Smooth muscle cell (in vitro differentiated cells): ENCODE results near the gene TMEM45B. TPM values are rescaled to one million over a fixed set of nuclear protein-coding genes. Genes with fewer than 3 reads are reported as not detected.
"Not testable (repeated sequence)": the region's sequence is repeated elsewhere in the genome, so short reads cannot be mapped to it uniquely, and the experiment has no call there.

Source experiments
- DNase-seq: peaks from one replicate; lab custom pipeline; 2025; ENCODE audit not compliant: unreplicated experiment; lab: John Stamatoyannopoulos, UW
- H2AFZ ChIP-seq: fragments of 200-600 bp; sonication (generic); 2 replicates; pipeline ENCODE4 v1.6.0; 2016; ENCODE audit warnings: antibody characterized with exemption, low read depth, mild to moderate bottlenecking
- H3F3A ChIP-seq: fragments of 200-600 bp; sonication (generic); 2 replicates; pipeline ENCODE4 v1.6.0; 2017; ENCODE audit warnings: antibody characterized with exemption, low read depth
- H3K27ac ChIP-seq: fragments of 200-600 bp; sonication (generic); 2 replicates; pipeline ENCODE4 v1.5.1; 2016; ENCODE audit warnings: low read depth, mild to moderate bottlenecking
- H3K27me3 ChIP-seq: fragments of 200-600 bp; sonication (generic); 2 replicates; pipeline ENCODE4 v1.6.1; 2016; ENCODE audit warnings: low read depth, mild to moderate bottlenecking
- H3K36me3 ChIP-seq: fragments of 200-600 bp; sonication (generic); 2 replicates; pipeline ENCODE4 v1.5.1; 2016; ENCODE audit warnings: low read depth
- H3K4me1 ChIP-seq: fragments of 200-600 bp; sonication (generic); 2 replicates; pipeline ENCODE4 v1.5.1; 2016; ENCODE audit warnings: low read depth
- H3K4me2 ChIP-seq: fragments of 200-600 bp; sonication (generic); 2 replicates; pipeline ENCODE4 v1.6.0; 2016; ENCODE audit warnings: mild to moderate bottlenecking
- H3K4me3 ChIP-seq: fragments of 200-600 bp; sonication (generic); 2 replicates; pipeline ENCODE4 v1.5.1; 2016; ENCODE audit warnings: mild to moderate bottlenecking
- H3K79me2 ChIP-seq: fragments of 200-600 bp; sonication (generic); 2 replicates; pipeline ENCODE4 v1.6.0; 2016; ENCODE audit warnings: low read depth, mild to moderate bottlenecking
- H3K9ac ChIP-seq: fragments of 200-600 bp; sonication (generic); 2 replicates; pipeline ENCODE4 v1.6.0; 2016; ENCODE audit warnings: low read depth
- H3K9me3 ChIP-seq: fragments of 200-600 bp; sonication (generic); replicated peaks from 2 replicates; pipeline ENCODE4 v1.5.1; 2016; ENCODE audit warnings: low read depth
- H4K20me1 ChIP-seq: fragments of 200-600 bp; sonication (generic); 2 replicates; pipeline ENCODE4 v1.6.0; 2016; ENCODE audit warnings: low read depth
- CTCF ChIP-seq: fragments of 200-600 bp; sonication (generic); IDR thresholded peaks from 2 replicates; pipeline ENCODE4 v1.5.1; 2017; ENCODE audit warnings: borderline replicate concordance, mild to moderate bottlenecking, antibody characterized with exemption; ENCODE audit not compliant: insufficient read depth, poor library complexity, severe bottlenecking
- WGBS: methylation state at CpG from one replicate; pipeline ENCODE4 v1.1.7; 2016; ENCODE audit warnings: low lambda C conversion rate; 5-methylcytosine and 5-hydroxymethylcytosine counted together
- polyA plus RNA-seq: library from polyadenylated mRNA; unstranded; fragments of >200 nt; fragmentation: Nextera tagmentation; extraction: Ambion mirVana; gene quantifications from 2 replicates; pipeline ENCODE4 v1.2.1, GENCODE V29; 2016
- total RNA-seq: library from RNA; depleted of rRNA; stranded (reverse); fragments of >200 nt; gene quantifications from 2 replicates; pipeline ENCODE4 v1.2.3, GENCODE V29; 2014

Gene TMEM45B
- total and polyA plus RNA-seq, 2 experiments from 2014 or later: 3.4 to 4.0 TPM

- H3K27ac ChIP-seq: no peak overlapping the region
- H3K4me1 ChIP-seq: peaks cover 5% of the 10 kb centered on the region
- no peaks in the 10 kb centered on the region for H3K27me3 ChIP-seq
- H3K9ac ChIP-seq: no peak overlapping the region
- no peaks in the 10 kb centered on the region for H4K20me1 ChIP-seq
- no peaks in the 10 kb centered on the region for H3K9me3 ChIP-seq
- no peak overlapping the region for H2AFZ ChIP-seq
- no peaks in the 10 kb centered on the region for H3K79me2 ChIP-seq
- no peak overlapping the region for H3K4me3 ChIP-seq
- peaks cover 3% of the 10 kb centered on the region for H3F3A ChIP-seq
- peaks cover 12% of the 10 kb centered on the region for H3K36me3 ChIP-seq
- TF ChIP-seq CTCF: no peak
- no peak for DNase-seq
- H3K4me2 ChIP-seq: no peak overlapping the region
- 96% methylated on average over 5 of the region's 5 CpGs for WGBS
These were observed 49.2 kb downstream of the TMEM45B start for GRCh38 chr11:129864811-129865210.

- Histone ChIP-seq H3K27me3 (no peaks in the 10 kb centered on the region), H3K27ac (no peak overlapping the region), H3K4me2 (no peak overlapping the region), H3K4me1 (peaks cover 5% of the 10 kb centered on the region), H3F3A (peaks cover 3% of the 10 kb centered on the region), H4K20me1 (peaks cover 5% of the 10 kb centered on the region), H2AFZ (no peak overlapping the region), H3K79me2 (no peaks in the 10 kb centered on the region), H3K9ac (no peak overlapping the region), H3K9me3 (no peaks in the 10 kb centered on the region), H3K4me3 (no peak overlapping the region), H3K36me3 (peaks cover 17% of the 10 kb centered on the region)
- DNase-seq: no peak
- WGBS: 94% methylated on average over 4 of the region's 4 CpGs
- no peak for TF ChIP-seq CTCF
These were observed 50.1 kb downstream of the TMEM45B start for GRCh38 chr11:129865701-129866100.

GRCh38 chr11:129866311-129866710 is 50.7 kb downstream of the TMEM45B start:
- Histone ChIP-seq H3F3A (peaks cover 3% of the 10 kb centered on the region), H2AFZ (no peak overlapping the region), H3K79me2 (no peaks in the 10 kb centered on the region), H3K4me2 (no peak overlapping the region), H3K4me3 (no peak overlapping the region), H3K36me3 (peaks cover 17% of the 10 kb centered on the region), H3K27ac (no peak overlapping the region), H3K9me3 (no peaks in the 10 kb centered on the region), H3K4me1 (peaks cover 5% of the 10 kb centered on the region), H3K27me3 (no peaks in the 10 kb centered on the region), H4K20me1 (peaks cover 9% of the 10 kb centered on the region), H3K9ac (no peak overlapping the region)
- WGBS: 81% methylated on average over 3 of the region's 3 CpGs
- DNase-seq: no peak
- no peak for TF ChIP-seq CTCF

GRCh38 chr11:129868626-129869025 is 53.0 kb downstream of the TMEM45B start:
- H2AFZ ChIP-seq, H3K27ac ChIP-seq, H3K79me2 ChIP-seq, H3K4me1 ChIP-seq, H4K20me1 ChIP-seq, H3K9me3 ChIP-seq, H3K27me3 ChIP-seq, H3K4me3 ChIP-seq, H3K9ac ChIP-seq, H3K4me2 ChIP-seq, DNase-seq, H3F3A ChIP-seq: not testable (repeated sequence)
- peaks cover 22% of the 10 kb centered on the region for H3K36me3 ChIP-seq
- WGBS: 57% methylated on average over 16 of the region's 16 CpGs
